ENCODE results near the gene ARMC12.

DNA sequence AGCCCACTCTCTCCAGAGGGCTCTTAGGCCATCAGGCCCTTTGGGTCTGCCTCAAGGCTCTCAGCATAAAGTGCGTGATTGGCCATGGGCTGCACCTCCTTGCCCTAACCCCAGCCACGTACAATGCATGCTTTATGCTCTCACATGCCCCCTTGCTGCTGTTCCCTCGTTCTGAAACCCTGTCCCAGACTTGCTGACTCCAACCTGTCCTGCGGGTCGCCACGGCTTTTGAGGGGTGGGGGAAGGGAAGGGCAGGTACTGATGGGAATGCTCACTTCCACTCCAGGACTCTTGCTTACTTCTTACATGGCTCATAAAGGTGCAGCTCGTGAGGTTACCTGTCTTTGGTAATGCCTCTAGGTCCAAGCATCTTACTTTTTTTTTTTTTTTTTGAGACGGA is 6.0 kb downstream of the ARMC12 start:
- TF ChIP-seq ZSCAN20 (CRISPR knock-in tag; IDR thresholded peaks at IDR 0.05): no peak
- TF ChIP-seq, protein P1, sequence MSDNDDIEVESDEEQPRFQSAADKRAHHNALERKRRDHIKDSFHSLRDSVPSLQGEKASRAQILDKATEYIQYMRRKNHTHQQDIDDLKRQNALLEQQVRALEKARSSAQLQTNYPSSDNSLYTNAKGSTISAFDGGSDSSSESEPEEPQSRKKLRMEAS (IDR thresholded peaks at IDR 0.05): no peak
- TF ChIP-seq, protein P2, sequence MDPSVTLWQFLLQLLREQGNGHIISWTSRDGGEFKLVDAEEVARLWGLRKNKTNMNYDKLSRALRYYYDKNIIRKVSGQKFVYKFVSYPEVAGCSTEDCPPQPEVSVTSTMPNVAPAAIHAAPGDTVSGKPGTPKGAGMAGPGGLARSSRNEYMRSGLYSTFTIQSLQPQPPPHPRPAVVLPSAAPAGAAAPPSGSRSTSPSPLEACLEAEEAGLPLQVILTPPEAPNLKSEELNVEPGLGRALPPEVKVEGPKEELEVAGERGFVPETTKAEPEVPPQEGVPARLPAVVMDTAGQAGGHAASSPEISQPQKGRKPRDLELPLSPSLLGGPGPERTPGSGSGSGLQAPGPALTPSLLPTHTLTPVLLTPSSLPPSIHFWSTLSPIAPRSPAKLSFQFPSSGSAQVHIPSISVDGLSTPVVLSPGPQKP (IDR thresholded peaks at IDR 0.05; ENCODE audit: low read depth, low read length): no peak

Measured in A549 (cell line).